Fibroblast of mammary gland (primary cell): Measurements from ENCODE around the gene TLCD4.
A peak's percentile ranks its signal among the peaks of the same experiment; 100 is the strongest.

Source experiments
- DNase-seq: peaks from one replicate; pipeline ENCODE4 v3.0.0-alpha.2; 2010; ENCODE audit warnings: low read depth
- H3K4me3 ChIP-seq: 2 replicates; pipeline ENCODE4 v1.5.1; 2011; ENCODE audit warnings: low read depth, mild to moderate bottlenecking, low read length, moderate library complexity; ENCODE audit not compliant: control insufficient read depth
- TF ChIP-seq, protein P1 (sequence below): conservative IDR thresholded peaks from 2 replicates; pipeline ENCODE4 v1.5.1; 2011; ENCODE audit warnings: low read depth, low read length, inconsistent platforms; ENCODE audit not compliant: control insufficient read depth, insufficient read depth

Gene TLCD4

GRCh38 chr1:95115708-95116137 is 1.4 kb upstream of the TLCD4 start:
- no peak overlapping the region for H3K4me3 ChIP-seq
- TF ChIP-seq, protein P1, sequence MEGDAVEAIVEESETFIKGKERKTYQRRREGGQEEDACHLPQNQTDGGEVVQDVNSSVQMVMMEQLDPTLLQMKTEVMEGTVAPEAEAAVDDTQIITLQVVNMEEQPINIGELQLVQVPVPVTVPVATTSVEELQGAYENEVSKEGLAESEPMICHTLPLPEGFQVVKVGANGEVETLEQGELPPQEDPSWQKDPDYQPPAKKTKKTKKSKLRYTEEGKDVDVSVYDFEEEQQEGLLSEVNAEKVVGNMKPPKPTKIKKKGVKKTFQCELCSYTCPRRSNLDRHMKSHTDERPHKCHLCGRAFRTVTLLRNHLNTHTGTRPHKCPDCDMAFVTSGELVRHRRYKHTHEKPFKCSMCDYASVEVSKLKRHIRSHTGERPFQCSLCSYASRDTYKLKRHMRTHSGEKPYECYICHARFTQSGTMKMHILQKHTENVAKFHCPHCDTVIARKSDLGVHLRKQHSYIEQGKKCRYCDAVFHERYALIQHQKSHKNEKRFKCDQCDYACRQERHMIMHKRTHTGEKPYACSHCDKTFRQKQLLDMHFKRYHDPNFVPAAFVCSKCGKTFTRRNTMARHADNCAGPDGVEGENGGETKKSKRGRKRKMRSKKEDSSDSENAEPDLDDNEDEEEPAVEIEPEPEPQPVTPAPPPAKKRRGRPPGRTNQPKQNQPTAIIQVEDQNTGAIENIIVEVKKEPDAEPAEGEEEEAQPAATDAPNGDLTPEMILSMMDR = no peak
- DNase-seq = no peak

- TF ChIP-seq, protein P1 = peak; percentile 44
- DNase-seq = peak; percentile 19
- peak overlapping the region; percentile 60 for H3K4me3 ChIP-seq
These were observed 462 bp upstream of the TLCD4 start for GRCh38 chr1:95116580-95117206.

GRCh38 chr1:95118067-95118499 is 928 bp downstream of the TLCD4 start:
- peak overlapping the region; percentile 31 for H3K4me3 ChIP-seq
- TF ChIP-seq, protein P1 = no peak
- no peak for DNase-seq

- TF ChIP-seq, protein P1 = no peak
- H3K4me3 ChIP-seq = no peak overlapping the region
These were observed 1.6 kb downstream of the TLCD4 start for GRCh38 chr1:95118710-95119109.

DNA sequence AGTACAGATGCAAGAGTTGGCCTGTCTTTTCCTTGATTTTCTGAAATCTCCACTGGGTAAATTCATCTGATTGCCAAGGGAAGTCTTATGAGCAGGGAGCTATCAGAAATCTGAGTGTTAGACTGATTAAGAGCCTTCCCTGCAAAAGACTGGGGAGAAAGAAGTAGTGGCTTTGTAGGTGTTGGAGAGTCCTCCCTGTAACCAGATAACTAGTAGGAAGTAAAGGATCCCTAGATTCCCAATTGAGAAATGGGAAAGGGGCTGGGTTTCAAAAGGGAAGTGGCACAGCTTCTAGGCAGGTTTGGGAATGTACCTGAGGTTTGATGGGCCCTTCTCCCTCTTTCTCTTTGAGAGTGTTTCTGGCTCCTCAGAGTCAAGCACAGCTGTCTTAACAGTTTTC is 2.1 kb downstream of the TLCD4 start:
- DNase-seq = no peak
- TF ChIP-seq, protein P1 = no peak
- H3K4me3 ChIP-seq = no peak overlapping the region

More at GRCh38 chr1:95118710-95119109, 1.6 kb downstream of the TLCD4 start:
- DNase-seq = no peak

- H3K4me3 ChIP-seq = no peak overlapping the region
- DNase-seq = no peak
- TF ChIP-seq, protein P1 = no peak
These were observed 5.1 kb downstream of the TLCD4 start for GRCh38 chr1:95122151-95122697.

DNA sequence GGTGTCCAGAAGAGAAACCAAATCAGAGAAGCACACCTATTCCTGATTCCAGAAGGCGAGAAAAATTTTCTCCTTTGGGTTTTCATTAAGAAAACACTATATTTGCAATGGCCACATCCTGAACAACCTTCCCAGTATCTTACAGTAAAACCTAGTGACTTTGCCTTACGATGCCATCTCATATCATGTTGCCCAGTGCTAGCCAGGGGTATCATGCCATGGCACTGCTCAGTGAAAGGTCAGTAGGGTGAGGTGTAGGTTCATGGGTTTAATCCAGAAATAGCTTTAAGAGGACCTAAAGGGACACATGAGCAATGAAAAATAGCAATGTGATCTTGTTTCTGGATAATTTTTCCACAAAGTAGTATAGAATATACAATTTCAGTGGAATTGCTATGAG is 7.2 kb downstream of the TLCD4 start:
- TF ChIP-seq, protein P1 = no peak
- no peak overlapping the region for H3K4me3 ChIP-seq
- no peak for DNase-seq
